BE2C (cell line): ENCODE results near the gene SMIM24.
"Not testable (repeated sequence)": the region's sequence is repeated elsewhere in the genome, so short reads cannot be mapped to it uniquely, and the experiment has no call there.

Experiments
- DNase-seq: peaks from one replicate; pipeline ENCODE4 v3.0.0-alpha.2; 2020
- H3K27me3 ChIP-seq: fragments of 250-450 bp; sonication (Bioruptor Pico); 2 replicates; pipeline ENCODE4 v1.5.1; 2020; ENCODE audit warnings: mild to moderate bottlenecking
- H3K36me3 ChIP-seq: fragments of 250-450 bp; sonication (Bioruptor Pico); 2 replicates; pipeline ENCODE4 v1.5.1; 2020; ENCODE audit warnings: mild to moderate bottlenecking
- H3K4me1 ChIP-seq: fragments of 250-450 bp; sonication (Bioruptor Pico); 2 replicates; pipeline ENCODE4 v1.5.1; 2020
- H3K4me3 ChIP-seq: 2 replicates; pipeline ENCODE4 v1.5.1; 2011; ENCODE audit warnings: low read depth, low read length
- H3K9me3 ChIP-seq: fragments of 250-450 bp; sonication (Bioruptor Pico); 2 replicates; pipeline ENCODE4 v1.5.1; 2020
- CTCF ChIP-seq: IDR thresholded peaks from 2 replicates; pipeline ENCODE4 v1.5.1; 2012; ENCODE audit warnings: mild to moderate bottlenecking, low read depth, low read length

SMIM24 gene

GRCh38 chr19:3433805-3434540 lies 46.4 kb downstream of the SMIM24 start:
- Histone ChIP-seq H3K4me1 (0 out of 2 replicates have a peak, but pooled peaks cover 2% of the 10 kb centered on the region), H3K27me3 (no peaks in the 10 kb centered on the region)
- TF ChIP-seq CTCF: no peak

GRCh38 chr19:3433313-3433712 lies 47.0 kb downstream of the SMIM24 start:
- no peaks in the 10 kb centered on the region for H3K27me3 ChIP-seq
- H3K36me3 ChIP-seq: peaks cover 20% of the 10 kb centered on the region
- H3K9me3 ChIP-seq: no peaks in the 10 kb centered on the region
- H3K4me3 ChIP-seq: no peak overlapping the region
- TF ChIP-seq CTCF: no peak
- DNase-seq: no peak
- H3K4me1 ChIP-seq: 0 out of 2 replicates have a peak, but pooled peaks cover 2% of the 10 kb centered on the region

More at GRCh38 chr19:3433805-3434540, 46.4 kb downstream of the SMIM24 start:
- DNase-seq: no peak
- Histone ChIP-seq H3K9me3 (no peaks in the 10 kb centered on the region), H3K4me3 (no peak overlapping the region), H3K36me3 (peaks cover 20% of the 10 kb centered on the region)

GRCh38 chr19:3431760-3432397 lies 48.4 kb downstream of the SMIM24 start:
- Histone ChIP-seq H3K27me3 (no peaks in the 10 kb centered on the region), H3K36me3 (peaks cover 24% of the 10 kb centered on the region), H3K9me3 (no peaks in the 10 kb centered on the region; the same call in 1 of the 2 replicates), H3K4me1 (0 out of 2 replicates have a peak, but pooled peaks cover 2% of the 10 kb centered on the region), H3K4me3 (no peak overlapping the region)
- TF ChIP-seq CTCF: no peak
- DNase-seq: no peak

- H3K27me3 ChIP-seq, H3K4me3 ChIP-seq, DNase-seq, H3K9me3 ChIP-seq, H3K4me1 ChIP-seq: not testable (repeated sequence)
- H3K36me3 ChIP-seq: peaks cover 26% of the 10 kb centered on the region
Measured at GRCh38 chr19:3430366-3430680, 50.0 kb downstream of the SMIM24 start.

GRCh38 chr19:3426433-3426832 lies 53.9 kb downstream of the SMIM24 start:
- peaks cover 7% of the 10 kb centered on the region for H3K4me1 ChIP-seq
- H3K9me3 ChIP-seq: no peaks in the 10 kb centered on the region; the same call in 1 of the 2 replicates
- no peak overlapping the region for H3K4me3 ChIP-seq
- no peak for TF ChIP-seq CTCF
- H3K36me3 ChIP-seq: peaks cover 23% of the 10 kb centered on the region
- no peak for DNase-seq
- H3K27me3 ChIP-seq: no peaks in the 10 kb centered on the region
